ENCODE measurements around the gene GRM8.
"Not testable (repeated sequence)": the region's sequence is repeated elsewhere in the genome, so short reads cannot be mapped to it uniquely, and the experiment has no call there.

GRM8 gene

GRCh38 chr7:126702242-126703016, 550.3 kb downstream of the GRM8 start:
- no peak for DNase-seq

- DNase-seq: peak; percentile 49
Measured at GRCh38 chr7:126700807-126701604, 551.7 kb downstream of the GRM8 start.

GRCh38 chr7:126699707-126700106, 553.0 kb downstream of the GRM8 start:
- no peak for DNase-seq

GRCh38 chr7:126698909-126699308, 553.8 kb downstream of the GRM8 start:
- DNase-seq: no peak

- DNase-seq: no peak
Measured at GRCh38 chr7:126698446-126698845, 554.3 kb downstream of the GRM8 start.

GRCh38 chr7:126696256-126697038, 556.3 kb downstream of the GRM8 start:
- DNase-seq: no peak

GRCh38 chr7:126690848-126691751, 561.6 kb downstream of the GRM8 start:
- DNase-seq: no peak

GRCh38 chr7:126690104-126690503, 562.6 kb downstream of the GRM8 start:
- DNase-seq: no peak

- no peak for DNase-seq
Measured at GRCh38 chr7:126689037-126689436, 563.7 kb downstream of the GRM8 start.

- DNase-seq: no peak
Measured at GRCh38 chr7:126686474-126686873, 566.3 kb downstream of the GRM8 start.

GRCh38 chr7:126685596-126685995, 567.1 kb downstream of the GRM8 start:
- no peak for DNase-seq

GRCh38 chr7:126685018-126685573, 567.6 kb downstream of the GRM8 start:
- DNase-seq: no peak

- no peak for DNase-seq
Measured at GRCh38 chr7:126682176-126682575, 570.6 kb downstream of the GRM8 start.

GRCh38 chr7:126668762-126669161, 584.0 kb downstream of the GRM8 start:
- not testable (repeated sequence) for DNase-seq

GRCh38 chr7:126668367-126668752, 584.4 kb downstream of the GRM8 start:
- DNase-seq: no peak

- no peak for DNase-seq
Measured at GRCh38 chr7:126667742-126668366, 584.9 kb downstream of the GRM8 start.

- DNase-seq: no peak
Measured at GRCh38 chr7:126662856-126663255, 589.9 kb downstream of the GRM8 start.

- no peak for DNase-seq
Measured at GRCh38 chr7:126659124-126659523, 593.6 kb downstream of the GRM8 start.

- no peak for DNase-seq
Measured at GRCh38 chr7:126658684-126659083, 594.1 kb downstream of the GRM8 start.

GRCh38 chr7:126657599-126658358, 595.0 kb downstream of the GRM8 start:
- DNase-seq: no peak

GRCh38 chr7:126657137-126657536, 595.6 kb downstream of the GRM8 start:
- DNase-seq: no peak

Data from CD4-positive, alpha-beta T cell treated with Interleukin-6 for 4 hours (primary cell).